IPS DF 6.9 (cell line): ENCODE results near the gene PHLDB1.

ENCODE experiments used
- DNase-seq: peaks from one replicate; pipeline ENCODE4 v3.0.0-alpha.2; 2013; ENCODE audit warnings: low read depth, low spot score
- H3K27ac ChIP-seq: one replicate; pipeline ENCODE4 v1.5.1; 2013; ENCODE audit warnings: low read length, control low read depth
- H3K27me3 ChIP-seq: 2 replicates; pipeline ENCODE4 v1.6.1; 2013; ENCODE audit warnings: mild to moderate bottlenecking, low read length; ENCODE audit not compliant: control insufficient read depth, insufficient read depth
- H3K36me3 ChIP-seq: 2 replicates; pipeline ENCODE4 v1.6.1; 2013; ENCODE audit warnings: low read length; ENCODE audit not compliant: control insufficient read depth, insufficient read depth
- H3K4me1 ChIP-seq: 2 replicates; pipeline ENCODE4 v1.6.1; 2013; ENCODE audit warnings: low read length; ENCODE audit not compliant: control insufficient read depth, insufficient read depth
- H3K4me3 ChIP-seq: 2 replicates; pipeline ENCODE4 v1.5.1; 2013; ENCODE audit warnings: mild to moderate bottlenecking, low read length
- H3K9me3 ChIP-seq: 2 replicates; pipeline ENCODE4 v1.6.1; 2013; ENCODE audit warnings: low read length, inconsistent platforms; ENCODE audit not compliant: control insufficient read depth, insufficient read depth
- WGBS: extraction: QIAGEN DNeasy Blood & Tissue Kit; methylation state at CpG from one replicate; pipeline ENCODE4 v1.1.7; 2013; ENCODE audit warnings: mixed read lengths, missing lambda C conversion rate; ENCODE audit not compliant: insufficient read length, insufficient coverage; 5-methylcytosine and 5-hydroxymethylcytosine counted together

PHLDB1 gene

DNA sequence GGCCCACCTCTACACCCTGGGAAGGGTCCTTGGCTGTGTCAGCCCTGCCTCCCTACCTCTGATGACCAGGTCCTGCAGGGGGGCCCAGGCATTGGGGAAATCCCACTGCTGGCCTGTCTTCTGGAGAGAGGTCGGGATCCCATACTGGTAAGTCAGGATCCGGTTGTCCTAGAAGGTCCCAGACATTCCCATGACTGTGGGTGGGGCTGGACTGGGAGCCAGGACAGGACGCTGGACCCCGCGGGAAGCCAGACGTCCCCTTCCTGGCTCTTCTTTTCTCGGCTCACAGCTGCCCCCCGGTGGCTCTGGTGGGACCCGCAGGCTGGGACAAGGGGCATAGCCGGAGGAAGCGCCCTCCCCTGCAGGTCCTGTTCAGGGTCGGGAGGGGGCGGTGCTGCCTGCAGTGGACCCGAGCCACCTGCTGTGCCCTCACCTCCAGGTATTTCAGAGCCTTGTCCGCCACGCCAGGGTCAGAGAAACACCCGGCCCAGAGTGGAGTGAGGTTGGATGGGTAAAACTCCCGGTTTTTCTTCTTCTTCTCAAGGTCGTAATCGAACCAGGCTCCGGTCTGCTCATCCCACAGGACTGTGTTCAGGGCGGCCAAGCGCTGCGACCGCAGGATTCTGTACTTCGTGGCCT is 52.0 kb downstream of the PHLDB1 start:
- Histone ChIP-seq H3K4me3 (no peak overlapping the region), H3K9me3 (no peaks in the 10 kb centered on the region), H3K4me1 (peaks cover 11% of the 10 kb centered on the region), H3K27me3 (no peaks in the 10 kb centered on the region), H3K27ac (no peak overlapping the region), H3K36me3 (0 out of 2 replicates have a peak, but pooled peaks cover 2% of the 10 kb centered on the region)
- WGBS = no CpG with 5 or more reads among the region's 26 CpGs
- peak; percentile 86 for DNase-seq

DNA sequence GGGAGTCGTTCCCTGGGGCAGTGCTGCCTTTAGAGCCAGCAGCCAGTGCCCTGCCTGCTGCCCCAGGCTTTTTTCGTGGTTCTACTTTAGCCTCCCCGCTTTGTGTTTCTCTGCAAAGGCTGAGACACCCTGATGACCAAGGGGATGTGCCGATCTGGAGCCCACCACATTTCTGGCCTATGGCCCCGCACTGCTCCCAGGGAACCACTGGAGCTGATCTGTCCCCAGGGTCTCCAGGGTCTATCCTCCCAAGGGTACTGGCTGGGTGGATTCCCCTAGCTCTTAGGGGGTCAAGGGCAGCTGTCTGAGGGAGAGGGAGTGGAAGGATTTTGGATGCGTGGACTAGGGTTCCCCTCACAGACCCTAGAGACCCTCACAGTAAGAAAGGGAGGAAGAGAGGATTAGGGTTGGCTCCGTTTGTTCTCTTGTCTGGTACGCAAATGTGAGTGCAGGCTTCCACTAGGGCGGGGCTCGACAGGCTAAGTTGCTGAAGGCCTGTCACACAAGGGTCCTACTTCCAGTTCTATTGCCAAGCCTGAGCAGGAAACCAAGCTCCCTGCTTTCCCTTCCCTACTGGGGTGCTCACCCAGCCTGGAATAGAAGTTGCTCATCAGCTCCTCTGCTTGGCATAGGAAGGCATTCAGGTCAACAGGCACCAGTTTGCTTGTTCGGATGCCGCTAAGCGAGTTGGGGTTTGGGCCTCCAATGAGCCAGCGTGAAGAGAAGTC is 52.7 kb downstream of the PHLDB1 start:
- Histone ChIP-seq H3K36me3 (0 out of 2 replicates have a peak, but pooled peaks cover 2% of the 10 kb centered on the region), H3K4me1 (peaks cover 11% of the 10 kb centered on the region), H3K9me3 (no peaks in the 10 kb centered on the region), H3K4me3 (no peak overlapping the region), H3K27me3 (no peaks in the 10 kb centered on the region), H3K27ac (no peak overlapping the region)
- no CpG with 5 or more reads among the region's 14 CpGs for WGBS
- no peak for DNase-seq

DNA sequence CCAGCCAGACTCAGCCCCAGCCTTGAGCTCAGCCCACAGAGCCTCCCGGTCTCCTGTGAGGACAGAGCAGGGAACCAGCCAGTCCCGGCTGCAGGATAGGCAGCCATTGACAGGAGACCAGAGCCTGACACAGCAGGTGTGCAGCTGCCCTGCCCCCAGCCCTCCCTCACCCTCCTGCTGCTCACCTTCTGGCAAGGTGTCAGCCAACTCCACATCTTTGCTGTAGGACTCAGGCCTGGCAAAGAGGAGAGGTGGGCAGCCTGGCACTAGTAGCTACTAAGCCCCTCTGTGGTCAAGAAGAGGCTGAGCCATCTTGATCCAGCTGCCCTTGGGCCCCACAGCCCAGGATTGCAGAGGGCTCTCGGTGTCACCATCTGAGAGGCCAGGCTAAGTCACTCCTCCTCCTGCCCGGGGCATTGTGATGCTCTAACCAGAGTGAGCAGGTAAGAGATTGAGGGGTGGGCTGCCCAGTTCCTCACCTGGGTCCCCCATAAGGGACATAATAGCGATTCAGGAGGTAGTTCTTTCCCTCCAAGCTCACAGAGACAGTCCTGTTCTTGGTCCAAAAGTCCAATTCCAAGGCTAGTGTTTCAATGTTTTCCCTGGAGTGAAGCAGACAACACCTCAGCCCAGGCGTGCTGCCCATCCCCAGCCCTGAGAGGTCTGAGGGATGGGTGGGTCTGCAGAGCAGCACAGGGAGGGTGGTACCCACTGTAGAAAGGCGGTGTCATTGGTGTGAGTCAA is 53.4 kb downstream of the PHLDB1 start:
- H3K9me3 ChIP-seq = no peaks in the 10 kb centered on the region
- no peak for DNase-seq
- H3K4me1 ChIP-seq = peaks cover 11% of the 10 kb centered on the region
- H3K4me3 ChIP-seq = no peak overlapping the region
- no peaks in the 10 kb centered on the region for H3K36me3 ChIP-seq
- no CpG with 5 or more reads among the region's 7 CpGs for WGBS
- no peak overlapping the region for H3K27ac ChIP-seq
- no peaks in the 10 kb centered on the region for H3K27me3 ChIP-seq

DNA sequence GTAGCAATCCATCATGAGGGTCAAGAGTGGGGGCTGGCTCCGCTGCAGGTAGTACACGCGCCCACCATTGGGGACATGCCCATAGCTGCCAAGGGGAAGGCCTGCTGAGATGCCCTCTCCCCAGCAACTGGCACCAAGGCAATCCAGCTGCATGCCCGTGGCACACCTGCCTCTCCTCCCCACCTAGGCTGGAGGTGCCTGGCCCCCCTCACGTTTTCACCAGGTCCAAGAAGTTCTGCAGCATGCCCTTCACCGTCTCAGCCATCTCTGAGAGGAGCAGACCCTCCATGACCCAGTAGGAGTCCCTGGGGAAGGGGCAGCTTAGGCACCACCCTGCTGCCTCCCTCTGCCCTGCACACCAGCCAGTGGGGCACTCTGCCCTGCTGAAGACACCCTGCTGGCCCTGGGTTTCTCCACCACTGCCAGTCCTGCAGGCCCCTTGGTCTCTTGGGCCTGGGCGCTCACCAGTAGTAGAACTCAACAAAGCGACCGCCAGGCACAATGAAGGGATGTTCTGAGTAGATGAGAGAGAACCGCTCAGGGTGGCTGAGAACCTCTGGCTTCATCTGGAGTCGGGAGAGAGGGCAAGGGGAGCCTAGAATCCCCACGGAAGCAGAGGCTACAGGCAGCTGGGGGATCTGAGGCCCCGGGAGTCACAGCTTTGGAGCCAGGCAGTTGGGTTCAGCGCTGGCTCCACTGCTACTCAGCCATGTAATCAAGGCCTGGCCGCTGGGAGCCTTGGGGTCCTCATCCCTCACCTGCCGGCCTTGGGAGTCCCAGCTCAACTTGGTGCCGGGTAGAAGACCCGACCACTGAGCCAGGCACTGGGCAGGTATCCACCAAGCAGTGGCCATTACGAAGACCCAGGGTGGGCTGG is 54.2 kb downstream of the PHLDB1 start:
- Histone ChIP-seq H3K4me3 (no peak overlapping the region), H3K36me3 (no peaks in the 10 kb centered on the region), H3K9me3 (no peaks in the 10 kb centered on the region), H3K27ac (no peak overlapping the region), H3K27me3 (no peaks in the 10 kb centered on the region), H3K4me1 (peaks cover 11% of the 10 kb centered on the region)
- WGBS = no CpG with 5 or more reads among the region's 19 CpGs
- DNase-seq = no peak

DNA sequence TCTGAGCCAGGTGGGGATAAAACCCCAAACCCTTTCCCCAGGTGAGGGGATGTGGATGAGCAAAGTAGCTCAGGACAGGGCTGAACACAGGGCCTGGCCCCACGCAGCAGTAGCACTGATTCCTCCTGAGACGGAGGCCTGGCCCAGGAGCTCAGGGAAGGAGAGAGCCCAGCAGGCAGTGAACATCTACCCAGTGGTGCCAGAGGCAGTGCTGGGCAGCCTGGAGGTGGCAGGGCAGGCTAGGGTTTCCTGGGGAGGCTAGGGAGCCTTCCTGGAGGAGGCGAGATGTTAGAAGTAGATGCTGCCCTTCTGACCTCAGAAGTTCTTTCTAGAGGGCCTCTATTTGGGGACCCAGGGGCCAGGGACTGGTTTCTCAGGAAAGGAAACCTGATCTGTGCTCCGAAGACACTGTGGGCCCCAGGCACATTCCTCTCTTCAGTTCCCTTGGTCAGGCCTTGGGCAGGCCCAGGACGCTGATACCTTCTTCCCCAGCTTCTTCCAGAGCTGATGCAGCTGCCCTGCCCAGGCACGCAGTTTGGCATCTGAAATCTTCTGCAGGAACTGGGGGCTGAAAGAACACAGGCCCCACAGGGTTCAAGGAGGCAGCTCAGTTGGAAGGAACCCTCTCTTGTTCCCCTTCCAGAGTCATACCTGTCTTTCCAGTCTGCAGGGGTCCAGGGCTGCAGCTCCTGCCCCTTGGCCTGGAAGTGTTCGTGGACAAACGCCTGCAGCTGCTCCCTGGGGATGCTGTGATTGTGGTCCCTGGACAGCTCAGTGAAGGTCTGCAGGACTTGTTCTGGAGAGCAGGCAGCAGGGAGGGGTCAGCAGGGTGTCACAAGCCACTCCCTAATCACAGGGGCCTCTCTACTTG is 55.2 kb downstream of the PHLDB1 start:
- no CpG with 5 or more reads among the region's 8 CpGs for WGBS
- Histone ChIP-seq H3K27me3 (no peaks in the 10 kb centered on the region), H3K27ac (no peak overlapping the region), H3K9me3 (no peaks in the 10 kb centered on the region), H3K4me3 (no peak overlapping the region), H3K4me1 (peaks cover 11% of the 10 kb centered on the region), H3K36me3 (no peaks in the 10 kb centered on the region)
- DNase-seq = no peak

DNA sequence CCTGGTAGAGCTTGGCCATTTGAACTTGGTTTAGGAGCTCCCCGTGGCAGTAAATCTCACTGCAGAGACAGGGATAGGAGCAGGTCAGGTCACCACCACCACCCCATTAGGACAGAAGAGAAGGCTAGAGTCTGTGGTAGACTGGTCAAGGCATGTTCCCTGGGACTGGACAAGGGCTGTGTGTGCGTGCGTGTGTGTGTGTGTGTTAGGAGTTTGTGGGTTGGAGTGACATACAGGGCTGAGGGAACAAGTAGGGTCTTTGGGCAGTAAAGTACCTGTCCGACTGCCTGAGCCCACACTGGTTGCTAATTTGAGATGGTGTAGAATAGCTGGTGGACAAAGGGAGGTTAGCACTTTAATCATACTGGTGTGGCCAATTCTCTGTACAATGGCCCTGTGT is 56.0 kb downstream of the PHLDB1 start:
- Histone ChIP-seq H3K4me3 (no peak overlapping the region), H3K4me1 (peaks cover 11% of the 10 kb centered on the region), H3K27ac (no peak overlapping the region), H3K27me3 (no peaks in the 10 kb centered on the region), H3K9me3 (no peaks in the 10 kb centered on the region), H3K36me3 (no peaks in the 10 kb centered on the region)
- WGBS = no CpG with 5 or more reads among the region's 4 CpGs
- DNase-seq = no peak

DNA sequence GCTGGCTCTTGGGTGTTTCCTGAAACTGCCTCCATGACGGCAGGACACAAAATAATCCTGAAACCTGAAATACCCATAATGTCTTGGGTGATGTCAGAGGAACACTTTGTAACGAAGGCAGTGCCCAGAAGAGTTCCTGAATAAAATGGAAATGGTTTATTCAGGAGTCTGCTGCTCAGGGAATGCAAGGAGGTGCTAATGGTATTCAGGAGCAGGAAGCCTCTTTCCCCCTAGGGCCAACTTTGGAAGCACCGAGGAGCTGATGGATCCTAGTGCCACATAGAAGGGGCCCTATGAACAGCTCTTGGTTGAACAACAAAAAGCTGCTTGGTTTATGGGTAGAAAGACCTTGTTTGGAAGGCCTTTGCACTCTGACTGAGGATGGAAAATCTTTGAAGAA is 56.5 kb downstream of the PHLDB1 start:
- Histone ChIP-seq H3K27ac (no peak overlapping the region), H3K9me3 (no peaks in the 10 kb centered on the region), H3K4me3 (no peak overlapping the region), H3K27me3 (no peaks in the 10 kb centered on the region), H3K4me1 (peaks cover 7% of the 10 kb centered on the region), H3K36me3 (no peaks in the 10 kb centered on the region)
- WGBS = no CpG with 5 or more reads among the region's 3 CpGs
- no peak for DNase-seq

DNA sequence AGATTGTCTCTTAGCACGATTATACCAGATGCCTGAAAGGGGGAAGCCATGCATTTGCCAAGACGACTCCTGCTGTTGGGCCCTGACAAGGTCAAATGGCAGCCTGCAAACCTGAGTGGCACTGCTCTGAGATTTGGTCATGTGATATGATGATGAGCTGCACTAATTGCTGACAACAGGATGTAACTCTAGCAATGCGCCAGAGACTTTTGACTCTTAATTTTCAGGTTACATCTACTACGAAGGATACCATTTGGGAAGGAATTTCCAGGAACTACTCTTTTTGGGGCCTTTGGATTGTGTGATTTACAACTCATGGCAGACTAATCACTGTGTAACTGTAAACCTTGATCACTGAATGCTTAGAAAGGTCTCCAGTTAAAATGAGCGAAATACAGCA is 59.0 kb downstream of the PHLDB1 start:
- DNase-seq = no peak
- no peak overlapping the region for H3K27ac ChIP-seq
- 0 out of 2 replicates have a peak, but pooled peaks cover 2% of the 10 kb centered on the region for H3K4me1 ChIP-seq
- H3K4me3 ChIP-seq = no peak overlapping the region
- no peaks in the 10 kb centered on the region for H3K27me3 ChIP-seq
- WGBS = no CpG with 5 or more reads among the region's 5 CpGs
- H3K9me3 ChIP-seq = no peaks in the 10 kb centered on the region
- H3K36me3 ChIP-seq = no peaks in the 10 kb centered on the region

DNA sequence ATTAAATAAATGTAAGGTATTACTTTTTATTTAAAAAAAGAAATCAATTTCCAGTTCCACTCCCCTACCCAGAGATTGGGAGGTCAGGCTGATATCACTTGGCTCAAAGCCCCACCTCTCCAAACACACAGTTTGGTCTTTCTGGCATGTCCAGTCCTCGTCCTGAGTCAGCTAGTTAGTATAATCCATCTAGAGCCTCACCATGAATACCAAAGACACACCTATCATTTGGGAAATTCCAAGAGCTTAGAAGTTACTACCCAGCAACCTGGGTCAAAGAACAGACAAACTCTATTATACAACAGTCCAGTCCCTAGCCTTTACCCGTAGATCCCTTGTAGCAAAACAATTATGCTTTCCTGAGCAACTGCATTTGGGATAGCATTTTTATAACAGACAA is 62.6 kb downstream of the PHLDB1 start:
- no peaks in the 10 kb centered on the region for H3K27me3 ChIP-seq
- no peaks in the 10 kb centered on the region for H3K9me3 ChIP-seq
- DNase-seq = no peak
- no peak overlapping the region for H3K27ac ChIP-seq
- H3K4me1 ChIP-seq = no peaks in the 10 kb centered on the region
- WGBS = no CpG with 5 or more reads among the region's 2 CpGs
- no peak overlapping the region for H3K4me3 ChIP-seq
- H3K36me3 ChIP-seq = no peaks in the 10 kb centered on the region
